Hindlimb muscle (tissue), 1 donor: ENCODE data around the gene DNAJC7. TPM values are rescaled to one million over a fixed set of nuclear protein-coding genes. Genes with fewer than 3 reads are reported as not detected.
A peak's percentile ranks its signal among the peaks of the same experiment; 100 is the strongest.
"Not testable (repeated sequence)": the region's sequence is repeated elsewhere in the genome, so short reads cannot be mapped to it uniquely, and the experiment has no call there.

ENCODE experiments used
- DNase-seq: peaks from one replicate; pipeline ENCODE4 v3.0.0-alpha.2; 2013
- polyA plus RNA-seq: library from polyadenylated mRNA; unstranded; fragments of 120-200 nt; gene quantifications from one replicate; pipeline ENCODE4 v1.2.1, GENCODE V29; 2013; ENCODE audit not compliant: insufficient read length

DNAJC7 gene
- polyA plus RNA-seq, 1 donor = 95.6 TPM

GRCh38 chr17:42040818-42041217 lies 23.6 kb upstream of the DNAJC7 start:
- DNase-seq = no peak

GRCh38 chr17:42039794-42040763 lies 22.8 kb upstream of the DNAJC7 start:
- DNase-seq = no peak

- DNase-seq = no peak
Measured at GRCh38 chr17:42038221-42038973, 21.2 kb upstream of the DNAJC7 start.

- DNase-seq = no peak
Measured at GRCh38 chr17:42034059-42034458, 16.8 kb upstream of the DNAJC7 start.

- no peak for DNase-seq
Measured at GRCh38 chr17:42031584-42031983, 14.3 kb upstream of the DNAJC7 start.

GRCh38 chr17:42028791-42029127 lies 11.5 kb upstream of the DNAJC7 start:
- DNase-seq = no peak

GRCh38 chr17:42027961-42028790 lies 10.9 kb upstream of the DNAJC7 start:
- no peak for DNase-seq

- no peak for DNase-seq
Measured at GRCh38 chr17:42027590-42027889, 10.3 kb upstream of the DNAJC7 start.

- no peak for DNase-seq
Measured at GRCh38 chr17:42026857-42027589, 9.8 kb upstream of the DNAJC7 start.

- no peak for DNase-seq
Measured at GRCh38 chr17:42025936-42026335, 8.7 kb upstream of the DNAJC7 start.

GRCh38 chr17:42025191-42025579 lies 7.9 kb upstream of the DNAJC7 start:
- DNase-seq = no peak

GRCh38 chr17:42023524-42024349 lies 6.5 kb upstream of the DNAJC7 start:
- DNase-seq = no peak

GRCh38 chr17:42020845-42021244 lies 3.6 kb upstream of the DNAJC7 start:
- DNase-seq = not testable (repeated sequence)

- peak; percentile 89 for DNase-seq
Measured at GRCh38 chr17:42019509-42020404, 2.5 kb upstream of the DNAJC7 start, which contains the start of gene NKIRAS2. Gene NKIRAS2 (plus strand): TSS chr17:42020090. CDS start chr17:42021578, 1,488 bp downstream.

- no peak for DNase-seq
Measured at GRCh38 chr17:42018988-42019387, 1.7 kb upstream of the DNAJC7 start.

- no peak for DNase-seq
Measured at GRCh38 chr17:42018339-42018738, 1.1 kb upstream of the DNAJC7 start.

GRCh38 chr17:42017866-42018200 lies 594 bp upstream of the DNAJC7 start:
- no peak for DNase-seq

GRCh38 chr17:42016411-42016831 lies 818 bp downstream of the DNAJC7 start:
- DNase-seq = peak; percentile 20

GRCh38 chr17:42013740-42014139 lies 3.5 kb downstream of the DNAJC7 start:
- DNase-seq = not testable (repeated sequence)

GRCh38 chr17:42012363-42012762 lies 4.9 kb downstream of the DNAJC7 start:
- DNase-seq = not testable (repeated sequence)
